Bronchial epithelial cell (primary cell): ENCODE data around the gene TKT. TPM values are rescaled to one million over a fixed set of nuclear protein-coding genes. Genes with fewer than 3 reads are reported as not detected.

ENCODE experiments used
- DNase-seq: peaks from one replicate; pipeline ENCODE4 v3.0.0-alpha.2; 2010; ENCODE audit warnings: low read depth
- FAIRE-seq: peaks from 2 replicates; lab custom pipeline; 2011; peaks lifted over from hg19 to GRCh38; lab: Jason Lieb, UNC
- H3K27me3 ChIP-seq: 2 replicates; pipeline ENCODE4 v1.5.1; 2011; ENCODE audit warnings: low read length; ENCODE audit not compliant: control insufficient read depth, insufficient read depth
- H3K36me3 ChIP-seq: 2 replicates; pipeline ENCODE4 v1.5.1; 2011; ENCODE audit warnings: low read length; ENCODE audit not compliant: control insufficient read depth, insufficient read depth
- H3K4me3 ChIP-seq: 2 replicates; pipeline ENCODE4 v1.5.1; 2011; ENCODE audit warnings: mild to moderate bottlenecking, low read depth, low read length, control low read depth
- CTCF ChIP-seq: IDR thresholded peaks from 2 replicates; pipeline ENCODE4 v1.5.1; 2011; ENCODE audit warnings: mild to moderate bottlenecking, moderate library complexity, low read length, control low read depth, inconsistent platforms; ENCODE audit not compliant: insufficient read depth, severe bottlenecking
- total RNA-seq: library from RNA; depleted of rRNA; stranded (reverse); fragments of >200 nt; gene quantifications from 2 replicates; pipeline ENCODE4 v1.2.1, GENCODE V29; 2014

The TKT gene
- total RNA-seq, 1 donor from 2014 or later, result 341 TPM

DNA sequence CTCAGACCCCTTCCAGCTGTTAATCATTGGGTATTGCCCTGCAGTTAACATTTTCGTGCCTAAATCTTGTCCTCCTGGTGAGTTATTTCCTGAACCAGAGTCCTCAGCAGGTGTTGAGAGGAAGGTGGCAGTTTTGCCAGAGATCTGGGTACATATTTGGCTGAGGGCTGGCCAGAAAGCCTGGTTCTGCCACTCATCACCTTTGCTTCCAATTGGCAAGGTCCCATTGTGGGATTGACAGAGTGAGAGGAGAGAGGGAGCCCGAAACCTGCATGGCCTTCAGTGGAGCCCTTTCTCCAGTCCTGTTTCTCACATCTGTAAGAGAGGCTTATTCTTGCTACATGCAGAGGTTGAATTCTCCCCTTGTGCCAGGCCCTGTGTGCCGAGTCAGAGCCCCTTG is 8.9 kb upstream of the TKT start:
- Histone ChIP-seq H3K27me3 (no peaks in the 10 kb centered on the region), H3K36me3 (no peaks in the 10 kb centered on the region), H3K4me3 (no peak overlapping the region)
- DNase-seq (no peak), FAIRE-seq (no peak)
- TF ChIP-seq CTCF, result no peak

DNA sequence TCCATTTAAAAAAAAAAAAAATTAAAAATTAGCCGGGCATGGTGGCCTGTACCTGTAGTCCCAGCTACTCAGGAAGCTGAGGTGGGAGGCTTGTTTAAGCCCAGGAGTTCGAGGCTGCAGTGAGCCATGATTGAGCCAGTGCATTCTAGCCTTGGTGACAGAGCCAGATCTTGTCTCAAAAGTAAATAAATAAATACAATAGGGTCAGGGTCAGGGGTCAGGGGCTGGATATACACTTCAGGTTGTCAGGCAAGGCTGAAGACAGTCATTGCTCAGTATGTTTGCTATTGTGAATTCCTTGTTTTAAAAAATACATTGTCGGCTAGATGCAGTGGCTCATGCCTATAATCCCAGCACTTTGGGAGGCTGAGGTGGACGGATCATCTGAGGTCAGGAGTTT is 8.1 kb upstream of the TKT start:
- DNase-seq (no peak), FAIRE-seq (no peak)
- Histone ChIP-seq H3K27me3 (no peaks in the 10 kb centered on the region), H3K4me3 (no peak overlapping the region), H3K36me3 (no peaks in the 10 kb centered on the region)
- TF ChIP-seq CTCF, result no peak

DNA sequence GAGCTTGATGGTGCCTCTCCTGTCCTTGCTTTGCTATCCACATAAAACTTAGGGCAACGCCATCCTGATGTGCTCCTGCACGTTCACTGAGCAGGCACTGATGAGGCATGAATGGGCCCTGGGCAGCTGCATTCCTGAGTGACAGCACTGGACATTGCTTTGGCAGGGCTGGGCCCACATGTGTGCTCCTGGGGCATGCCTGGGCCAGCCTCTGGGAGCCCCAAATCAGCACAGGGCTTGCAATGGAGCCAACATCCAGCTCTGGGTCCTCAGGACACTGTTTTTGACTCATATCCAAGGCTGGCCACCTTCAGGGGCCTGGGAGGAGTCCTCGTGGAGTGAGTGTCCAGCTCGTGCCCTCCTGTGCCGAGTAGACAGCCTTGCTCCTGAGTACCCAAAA is 5.9 kb upstream of the TKT start:
- no peak for TF ChIP-seq CTCF
- no peaks in the 10 kb centered on the region for H3K27me3 ChIP-seq

DNA sequence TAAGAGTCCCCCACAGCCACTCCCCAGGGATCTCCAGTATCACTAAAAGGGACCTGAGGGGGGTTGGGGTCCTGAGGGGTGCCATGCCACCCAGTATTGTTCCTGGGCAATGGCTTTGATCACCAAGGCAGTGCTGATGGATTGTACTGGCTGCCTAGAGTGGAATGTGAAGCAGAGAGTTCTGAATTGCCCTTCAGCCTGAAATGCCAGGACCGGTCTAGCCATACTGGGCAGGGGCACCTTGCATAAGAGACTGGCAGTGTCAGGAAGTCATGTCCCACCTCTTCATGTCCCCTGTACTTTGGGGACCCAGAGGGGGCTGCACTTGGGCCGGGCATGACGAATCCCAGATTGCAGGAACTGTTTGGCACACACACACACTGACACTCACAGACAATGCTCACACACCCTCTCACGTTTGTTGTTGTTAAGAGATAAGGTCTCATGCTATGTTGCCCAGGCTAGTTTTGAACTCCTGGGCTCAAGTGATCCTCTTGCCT is 4.5 kb upstream of the TKT start:
- no peaks in the 10 kb centered on the region for H3K36me3 ChIP-seq
- no peak for DNase-seq
- H3K4me3 ChIP-seq, result no peak overlapping the region
- no peaks in the 10 kb centered on the region for H3K27me3 ChIP-seq
- FAIRE-seq, result no peak
- no peak for TF ChIP-seq CTCF

More for the DNA sequence above, 5.9 kb upstream of the TKT start:
- Histone ChIP-seq H3K4me3 (no peak overlapping the region), H3K36me3 (no peaks in the 10 kb centered on the region)
- FAIRE-seq (no peak), DNase-seq (peak; percentile 82)

GRCh38 chr3:53259427-53260259 is 3.8 kb upstream of the TKT start:
- DNase-seq (no peak), FAIRE-seq (peak; percentile 18)
- no peaks in the 10 kb centered on the region for H3K36me3 ChIP-seq
- TF ChIP-seq CTCF, result no peak
- H3K27me3 ChIP-seq, result no peaks in the 10 kb centered on the region
- H3K4me3 ChIP-seq, result no peak overlapping the region
